Endothelial cell of umbilical vein (primary cell): ENCODE data around the gene FGD6.

Experiments used
- CTCF ChIP-seq, 2 donors: IDR thresholded peaks; 1 replicate in 1 of 2; 2 replicates in 1 of 2; pipeline ENCODE4 v1.5.1; 2011; ENCODE audit warnings: low read length in 2 of 2, mild to moderate bottlenecking in 2 of 2, moderate library complexity in 2 of 2, control low read depth in 1 of 2, inconsistent platforms in 1 of 2, low read depth in 1 of 2; ENCODE audit not compliant: insufficient read depth in 1 of 2; ENCODE audit errors: extremely low read depth in 1 of 2
- EZH2 ChIP-seq: IDR thresholded peaks from 2 replicates; pipeline ENCODE4 v1.6.1; 2012; ENCODE audit warnings: borderline replicate concordance, low read depth, mild to moderate bottlenecking, moderate library complexity, low read length, inconsistent platforms; ENCODE audit not compliant: severe bottlenecking
- FOS ChIP-seq: IDR thresholded peaks from 2 replicates; pipeline ENCODE4 v1.6.1; 2011; ENCODE audit warnings: mild to moderate bottlenecking, low read length, moderate library complexity, borderline replicate concordance; ENCODE audit not compliant: insufficient read depth
- JUN ChIP-seq: IDR thresholded peaks from 2 replicates; pipeline ENCODE4 v1.6.1; 2011; ENCODE audit warnings: borderline replicate concordance, low read depth; ENCODE audit not compliant: insufficient read length, insufficient read depth
- MAX ChIP-seq: IDR thresholded peaks from 2 replicates; pipeline ENCODE4 v1.6.1; 2011; ENCODE audit not compliant: insufficient read depth, insufficient read length
- MYC ChIP-seq: IDR thresholded peaks from one replicate; pipeline ENCODE4 v1.6.1; 2011; ENCODE audit warnings: mild to moderate bottlenecking, low read depth, low read length
- POLR2A ChIP-seq: IDR thresholded peaks from 2 replicates; pipeline ENCODE4 v1.6.1; 2012; ENCODE audit warnings: low read depth, mild to moderate bottlenecking, control low read depth, low read length
- POLR2AphosphoS5 ChIP-seq: IDR thresholded peaks from 2 replicates; pipeline ENCODE4 v1.6.1; 2012; ENCODE audit warnings: low read depth, mild to moderate bottlenecking, control low read depth, low read length, moderate library complexity; ENCODE audit not compliant: insufficient read depth

GRCh38 chr12:95143621-95144205 lies 73.6 kb downstream of the FGD6 start:
- TF ChIP-seq CTCF (IDR thresholded peaks at IDR 0.05; ENCODE audit: extremely low read depth in 1 of 2, insufficient read depth in 1 of 2, low read depth in 1 of 2, low read length in 2 of 2), result no peak
- TF ChIP-seq POLR2A, result no peak
- TF ChIP-seq MAX, result no peak
- TF ChIP-seq JUN, result no peak
- TF ChIP-seq POLR2AphosphoS5, result no peak
- no peak for TF ChIP-seq EZH2
- TF ChIP-seq MYC, result no peak
- no peak for TF ChIP-seq FOS
